ENCODE data around the gene MAPRE2. TPM values are rescaled to one million over a fixed set of nuclear protein-coding genes. Genes with fewer than 3 reads are reported as not detected.

MAPRE2 gene
- total RNA-seq, 4 donors from 2014 or later = 21.8 to 57.7 (median 40.0) TPM

- intact Hi-C loops (cut with DNase I; ENCODE audit: low total_unique reads) = no loop called here
- TF ChIP-seq, protein P1, sequence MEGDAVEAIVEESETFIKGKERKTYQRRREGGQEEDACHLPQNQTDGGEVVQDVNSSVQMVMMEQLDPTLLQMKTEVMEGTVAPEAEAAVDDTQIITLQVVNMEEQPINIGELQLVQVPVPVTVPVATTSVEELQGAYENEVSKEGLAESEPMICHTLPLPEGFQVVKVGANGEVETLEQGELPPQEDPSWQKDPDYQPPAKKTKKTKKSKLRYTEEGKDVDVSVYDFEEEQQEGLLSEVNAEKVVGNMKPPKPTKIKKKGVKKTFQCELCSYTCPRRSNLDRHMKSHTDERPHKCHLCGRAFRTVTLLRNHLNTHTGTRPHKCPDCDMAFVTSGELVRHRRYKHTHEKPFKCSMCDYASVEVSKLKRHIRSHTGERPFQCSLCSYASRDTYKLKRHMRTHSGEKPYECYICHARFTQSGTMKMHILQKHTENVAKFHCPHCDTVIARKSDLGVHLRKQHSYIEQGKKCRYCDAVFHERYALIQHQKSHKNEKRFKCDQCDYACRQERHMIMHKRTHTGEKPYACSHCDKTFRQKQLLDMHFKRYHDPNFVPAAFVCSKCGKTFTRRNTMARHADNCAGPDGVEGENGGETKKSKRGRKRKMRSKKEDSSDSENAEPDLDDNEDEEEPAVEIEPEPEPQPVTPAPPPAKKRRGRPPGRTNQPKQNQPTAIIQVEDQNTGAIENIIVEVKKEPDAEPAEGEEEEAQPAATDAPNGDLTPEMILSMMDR (IDR thresholded peaks at IDR 0.05) = no peak
- TF ChIP-seq POLR2A (IDR thresholded peaks at IDR 0.05) = no peak
- DNase-seq (ENCODE audit: low spot score in 2 of 2) = no peak
- 89 to 91% methylated on average over 2 of the region's 2 CpGs for WGBS, 2 donors
- H3K4me3 ChIP-seq (ENCODE audit: low read depth, poor library complexity, severe bottlenecking) = no peak overlapping the region
These were observed 120.3 kb downstream of the MAPRE2 start for GRCh38 chr18:35161485-35161884.

DNA sequence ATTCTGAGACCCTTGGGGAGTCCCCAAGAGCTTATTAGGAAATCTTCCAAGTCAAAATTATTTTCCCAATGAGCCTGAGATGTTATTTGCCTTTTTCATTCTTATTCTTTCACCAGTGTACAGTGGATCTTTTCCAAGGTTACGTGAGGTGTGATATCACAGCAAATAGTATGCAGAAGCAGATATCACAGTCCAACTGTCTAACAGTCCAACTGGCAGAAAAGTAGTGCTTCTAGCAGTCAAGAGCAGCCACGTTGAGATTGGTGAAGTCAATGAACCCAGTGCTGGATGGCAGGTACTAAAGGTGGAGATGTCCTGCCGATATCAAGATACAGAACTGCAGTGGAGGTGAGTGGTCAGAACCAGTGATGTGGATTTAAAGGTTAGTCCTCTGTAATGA lies 120.7 kb downstream of the MAPRE2 start:
- WGBS, 2 donors = 83 to 90% methylated on average over 3 of the region's 3 CpGs

GRCh38 chr18:35163014-35163539 lies 121.9 kb downstream of the MAPRE2 start:
- no peak for DNase-seq (ENCODE audit: low spot score in 2 of 2)

More for the DNA sequence above, 120.7 kb downstream of the MAPRE2 start:
- intact Hi-C loops (cut with DNase I; ENCODE audit: low total_unique reads) = no loop called here
- no peak for TF ChIP-seq POLR2A (IDR thresholded peaks at IDR 0.05)
- TF ChIP-seq, protein P1 (IDR thresholded peaks at IDR 0.05) = no peak
- no peak for DNase-seq (ENCODE audit: low spot score in 2 of 2)
- no peak overlapping the region for H3K4me3 ChIP-seq (ENCODE audit: low read depth, poor library complexity, severe bottlenecking)

DNA sequence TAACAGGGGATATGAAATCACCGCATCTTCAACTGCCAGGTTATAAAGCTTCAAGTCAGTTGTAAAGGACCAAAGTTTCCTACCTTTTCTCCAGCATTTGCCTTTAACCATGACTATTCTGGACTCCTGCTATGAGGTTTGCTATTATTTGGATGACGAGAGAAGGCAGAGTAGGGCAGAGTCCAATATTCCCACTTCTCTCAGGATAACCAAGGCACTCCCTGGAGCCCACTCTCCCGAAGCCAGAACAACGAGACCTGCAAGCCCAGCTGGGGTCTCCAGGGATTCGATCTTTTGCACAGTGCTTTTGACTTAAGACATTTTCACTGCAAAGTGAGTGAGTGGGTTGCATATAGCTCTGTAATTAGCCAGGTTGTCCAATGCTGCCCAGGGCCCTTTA lies 122.5 kb downstream of the MAPRE2 start:
- H3K4me3 ChIP-seq (ENCODE audit: low read depth, poor library complexity, severe bottlenecking) = no peak overlapping the region
- intact Hi-C loops (cut with DNase I; ENCODE audit: low total_unique reads) = no loop called here
- TF ChIP-seq POLR2A (IDR thresholded peaks at IDR 0.05) = no peak
- TF ChIP-seq, protein P1 (IDR thresholded peaks at IDR 0.05) = no peak
- no peak for DNase-seq (ENCODE audit: low spot score in 2 of 2)
- WGBS, 2 donors = 69 to 81% methylated on average over 5 of the region's 5 CpGs

More at GRCh38 chr18:35163014-35163539, 121.9 kb downstream of the MAPRE2 start:
- intact Hi-C loops (cut with DNase I; ENCODE audit: low total_unique reads) = no loop called here
- no peak overlapping the region for H3K4me3 ChIP-seq (ENCODE audit: low read depth, poor library complexity, severe bottlenecking)
- TF ChIP-seq, protein P1 (IDR thresholded peaks at IDR 0.05) = no peak
- TF ChIP-seq POLR2A (IDR thresholded peaks at IDR 0.05) = no peak

DNA sequence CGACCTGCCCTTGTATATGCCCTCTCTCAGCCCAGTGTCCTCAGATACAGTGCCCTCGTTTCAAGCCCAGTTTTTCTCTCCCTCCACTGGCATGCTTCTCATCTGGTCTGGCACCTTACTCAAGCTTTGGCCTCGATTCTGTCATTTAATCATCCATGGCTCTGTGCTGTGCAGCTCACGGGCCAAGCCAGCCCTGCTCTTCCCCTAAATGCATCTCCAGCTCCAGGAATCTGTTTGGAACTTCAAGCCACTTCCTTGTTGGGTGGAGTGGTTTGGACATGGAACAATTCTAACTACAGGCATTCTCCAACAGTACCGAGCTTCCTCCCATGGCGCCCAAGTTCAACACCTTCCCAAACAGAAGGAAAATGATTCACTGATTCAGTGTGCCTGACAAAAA lies 122.9 kb downstream of the MAPRE2 start:
- no peak overlapping the region for H3K4me3 ChIP-seq (ENCODE audit: low read depth, poor library complexity, severe bottlenecking)
- intact Hi-C loops (cut with DNase I; ENCODE audit: low total_unique reads) = no loop called here
- no peak for DNase-seq (ENCODE audit: low spot score in 2 of 2)
- TF ChIP-seq POLR2A (IDR thresholded peaks at IDR 0.05) = no peak
- TF ChIP-seq, protein P1 (IDR thresholded peaks at IDR 0.05) = no peak
- 28 to 47% methylated on average over 6 of the region's 6 CpGs for WGBS, 2 donors

DNA sequence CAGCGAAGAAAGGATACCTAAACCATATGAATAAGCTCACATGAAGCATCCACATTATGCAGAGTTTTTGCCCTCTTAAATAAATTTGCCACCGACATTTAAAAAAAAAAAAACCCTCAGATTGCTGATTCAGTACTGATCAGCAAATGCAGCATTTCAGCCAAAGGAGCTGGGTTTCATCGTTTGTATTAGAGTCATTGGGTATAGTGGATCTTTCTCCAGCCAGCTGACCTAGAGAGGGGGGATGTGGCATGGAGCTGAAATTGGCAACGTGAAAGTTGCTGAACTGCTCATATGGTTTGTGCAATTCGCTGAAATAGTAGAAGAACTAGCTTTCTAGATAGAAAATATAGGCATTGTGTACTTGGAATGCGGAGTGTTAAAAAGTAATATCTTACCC lies 126.1 kb downstream of the MAPRE2 start:
- intact Hi-C loops (cut with DNase I; ENCODE audit: low total_unique reads) = no loop called here
- DNase-seq (ENCODE audit: low spot score in 2 of 2) = no peak
- WGBS, 2 donors = 70 to 76% methylated on average over 6 of the region's 6 CpGs
- no peak for TF ChIP-seq POLR2A (IDR thresholded peaks at IDR 0.05)
- TF ChIP-seq, protein P1 (IDR thresholded peaks at IDR 0.05) = no peak
- no peak overlapping the region for H3K4me3 ChIP-seq (ENCODE audit: low read depth, poor library complexity, severe bottlenecking)

Data from lower leg skin (tissue), 4 donors.